KG1 (cell line): ENCODE data around the gene MBP.

Experiments used
- DNase-seq: peaks from one replicate; lab custom pipeline; 2025; lab: John Stamatoyannopoulos, UW

The MBP gene

GRCh38 chr18:77132369-77133050 lies at the start of gene MBP:
TSS of gene MBP (minus strand) at chr18:77132783. CDS start at chr18:77105261, 27,522 bp downstream.
- no peak for DNase-seq

DNA sequence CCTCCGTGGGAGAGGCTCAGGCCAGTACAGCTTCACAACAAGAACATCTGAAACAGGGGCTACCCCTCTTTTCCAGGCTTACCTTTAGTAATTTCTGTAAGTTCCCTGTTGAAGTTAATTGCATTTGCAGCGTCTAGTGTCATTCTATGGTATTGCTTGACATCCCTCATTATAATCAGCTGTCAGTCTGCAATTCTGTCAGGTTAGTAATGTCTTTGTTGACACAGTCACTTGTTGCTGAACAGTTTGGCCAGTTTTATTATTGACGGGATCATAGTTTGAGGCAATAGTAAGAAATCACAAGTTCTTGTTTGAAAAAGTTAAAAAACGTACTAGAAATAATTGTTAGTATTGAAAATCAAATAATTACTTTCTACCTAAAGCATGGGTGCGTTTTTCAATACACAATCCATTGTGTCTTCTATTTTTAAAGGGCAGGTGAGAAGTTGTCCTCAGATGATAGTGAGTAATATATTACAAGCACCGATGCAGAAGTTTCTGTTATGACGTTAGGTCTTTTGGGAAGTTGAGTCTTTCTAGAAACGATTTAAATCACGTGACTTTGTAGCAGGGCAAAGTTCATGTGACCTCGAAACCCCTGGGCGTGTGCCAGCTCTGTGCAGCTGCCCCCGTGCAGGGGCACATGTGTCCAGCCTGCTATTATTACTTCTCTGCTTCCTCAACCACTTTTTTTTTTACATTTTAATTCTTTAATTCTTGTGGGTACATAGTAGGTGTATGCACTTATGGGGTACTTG lies 49.5 kb upstream of the MBP start:
- no peak for DNase-seq

GRCh38 chr18:77178559-77178958 lies 46.0 kb upstream of the MBP start:
- no peak for DNase-seq

- DNase-seq: no peak
Observed at GRCh38 chr18:77177009-77177408, 44.4 kb upstream of the MBP start.

DNA sequence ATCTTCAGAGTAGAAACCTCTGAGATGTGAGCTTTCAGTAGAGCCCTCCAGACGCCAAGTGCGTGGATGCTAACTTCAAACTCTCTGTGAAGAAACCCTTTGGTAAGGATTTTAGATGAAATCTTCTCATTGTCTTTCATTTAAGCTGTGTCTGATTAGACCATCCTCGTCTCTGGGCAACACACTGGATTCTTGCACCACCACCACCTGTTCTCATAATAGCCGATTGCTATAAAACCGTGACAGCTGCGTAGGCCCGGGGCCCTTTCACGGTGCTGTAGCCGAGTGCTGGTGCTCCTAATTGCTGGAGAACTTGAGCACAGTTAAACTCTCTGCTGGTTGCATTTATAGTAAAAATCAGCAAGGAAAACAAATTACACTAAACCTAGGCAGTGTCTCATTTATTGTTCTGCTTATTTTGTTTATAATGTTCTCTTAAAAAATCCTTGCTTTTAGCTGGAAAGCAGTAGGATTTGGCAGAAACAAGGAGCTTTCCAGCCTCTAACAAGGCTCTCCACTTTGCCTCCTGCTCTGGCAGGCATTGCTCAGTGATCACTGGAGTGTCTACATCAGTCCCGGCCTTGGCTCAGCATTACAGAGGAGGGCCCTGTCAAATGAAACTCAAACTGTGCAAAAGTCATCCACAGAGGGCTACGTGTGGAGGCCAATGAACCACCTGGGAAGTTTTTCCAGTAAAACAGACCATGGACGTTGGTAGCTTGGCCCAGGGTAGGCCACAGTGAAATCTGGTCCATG lies 40.9 kb upstream of the MBP start:
- no peak for DNase-seq

GRCh38 chr18:77170890-77171410 lies 38.4 kb upstream of the MBP start:
- no peak for DNase-seq

DNA sequence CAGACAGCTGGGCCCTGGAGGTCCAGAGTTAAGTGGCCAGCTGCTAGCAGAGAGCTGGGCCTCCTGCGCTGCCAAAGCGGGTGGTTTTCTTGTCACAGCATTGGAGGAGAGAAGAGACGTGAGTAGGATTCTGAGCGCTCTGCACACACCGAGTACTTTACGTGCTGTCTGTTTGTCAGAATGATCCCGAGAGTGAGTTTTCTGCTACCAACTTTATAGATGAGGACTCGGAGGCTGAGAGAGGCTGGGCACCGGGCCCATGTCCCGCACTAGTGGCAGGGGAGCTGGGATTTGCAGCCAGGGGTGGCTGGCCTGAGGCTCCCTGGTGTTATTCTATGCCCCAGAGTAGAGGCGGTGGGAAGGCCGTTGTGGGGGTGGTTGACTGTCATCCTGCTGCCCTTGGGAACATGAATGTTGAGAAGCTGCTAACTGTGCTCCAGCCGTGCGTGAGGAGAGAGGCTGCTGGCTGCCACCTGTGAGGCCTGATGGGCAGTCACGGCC lies 36.3 kb upstream of the MBP start:
- DNase-seq: no peak

- DNase-seq: no peak
Observed at GRCh38 chr18:77167251-77167650, 34.7 kb upstream of the MBP start.

DNA sequence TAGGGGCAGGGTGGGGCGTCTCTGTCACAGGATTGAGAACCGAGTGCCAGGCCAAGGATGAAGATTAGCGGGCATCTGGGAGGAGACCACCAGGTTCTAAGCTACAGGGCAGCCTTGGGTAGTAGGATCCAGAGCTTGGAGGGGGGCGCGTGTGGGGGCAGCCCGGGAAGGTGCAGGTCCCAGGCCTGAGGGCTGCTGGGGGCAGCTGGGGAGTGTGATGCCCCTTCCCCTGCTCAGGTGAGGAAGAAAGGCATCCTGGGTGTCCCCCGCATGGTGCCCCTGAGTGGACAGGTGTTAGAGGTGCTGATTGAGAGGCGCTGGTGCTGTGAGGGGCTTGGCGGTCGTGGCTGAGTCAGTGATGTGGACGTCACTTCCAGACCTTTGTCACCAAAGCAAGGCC lies 33.9 kb upstream of the MBP start:
- no peak for DNase-seq

- DNase-seq: no peak
Observed at GRCh38 chr18:77165503-77166188, 33.1 kb upstream of the MBP start.

DNA sequence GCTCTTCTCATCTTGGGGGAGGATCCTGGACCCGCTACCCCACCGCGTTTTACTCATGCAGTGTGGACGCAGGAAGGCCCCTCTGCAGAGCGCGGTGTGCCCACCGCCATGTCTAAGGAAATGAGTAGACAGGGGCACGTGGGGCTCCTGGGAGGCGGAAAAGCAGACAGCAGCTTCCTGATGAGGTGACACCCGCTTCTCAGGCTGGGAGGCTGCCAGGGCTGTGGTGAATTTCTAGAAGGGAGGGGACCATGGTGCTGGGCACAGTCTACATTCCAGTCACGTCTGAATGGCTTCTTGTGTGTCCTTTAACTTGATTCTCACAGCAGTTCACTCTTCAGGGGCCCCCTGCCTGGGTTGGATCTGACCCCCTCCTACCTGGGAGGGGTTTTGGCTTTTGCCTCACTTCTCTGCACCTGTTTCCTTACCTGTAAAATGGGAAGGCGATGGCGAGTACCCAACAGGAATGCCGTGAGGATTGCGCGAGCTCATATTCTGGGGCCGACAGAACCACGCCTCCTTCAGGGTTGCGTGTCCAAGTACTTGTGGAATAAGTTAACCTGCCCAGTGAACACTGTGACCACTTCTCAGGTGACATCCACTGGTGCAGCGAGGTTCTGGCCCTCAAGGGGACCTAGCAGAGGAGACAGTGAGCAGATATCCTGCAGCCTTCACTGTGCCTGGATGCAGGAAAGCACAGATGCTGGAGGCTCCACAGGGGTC lies 32.3 kb upstream of the MBP start:
- no peak for DNase-seq

GRCh38 chr18:77164026-77164425 lies 31.4 kb upstream of the MBP start:
- no peak for DNase-seq

DNA sequence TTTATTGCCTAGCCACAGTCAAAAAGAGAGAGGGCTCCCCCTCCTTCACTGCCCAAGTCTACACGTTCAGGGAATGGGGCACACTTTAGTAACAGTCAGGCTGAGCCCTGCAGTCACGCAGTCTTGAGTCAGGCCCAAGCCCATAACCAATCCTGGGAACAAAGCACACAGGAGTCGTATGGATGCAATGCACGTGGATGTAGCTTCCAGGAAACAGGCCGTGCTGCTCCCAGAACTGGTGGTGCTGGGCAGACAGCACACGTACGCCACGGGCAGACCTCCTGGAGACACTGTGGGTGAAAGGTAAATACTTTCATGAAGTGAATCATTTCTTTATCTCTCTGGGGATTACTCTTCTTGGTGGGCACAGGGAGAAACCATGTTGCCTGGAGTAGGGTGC lies 30.0 kb upstream of the MBP start:
- DNase-seq: no peak

DNA sequence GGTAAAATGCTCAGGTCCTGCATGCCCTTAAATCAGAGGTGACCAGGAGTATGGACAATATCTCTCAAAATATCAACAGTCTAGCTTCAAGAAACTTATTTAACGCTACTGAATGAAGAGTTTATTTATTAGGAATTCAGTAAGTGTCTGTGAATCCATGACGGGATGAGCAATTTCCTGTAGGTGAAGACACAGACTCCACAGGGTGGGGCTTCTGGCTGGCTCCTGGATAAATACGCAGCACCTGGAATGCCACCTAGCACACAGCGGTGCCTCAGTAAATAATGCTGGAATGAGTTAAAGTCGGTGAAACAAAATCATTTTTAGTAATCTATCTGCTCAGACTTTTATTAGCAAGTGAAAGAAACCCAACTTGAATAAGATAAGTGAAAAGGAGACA lies 29.4 kb upstream of the MBP start:
- no peak for DNase-seq

- no peak for DNase-seq
Observed at GRCh38 chr18:77161383-77161782, 28.8 kb upstream of the MBP start.

GRCh38 chr18:77160515-77160914 lies 27.9 kb upstream of the MBP start:
- no peak for DNase-seq

DNA sequence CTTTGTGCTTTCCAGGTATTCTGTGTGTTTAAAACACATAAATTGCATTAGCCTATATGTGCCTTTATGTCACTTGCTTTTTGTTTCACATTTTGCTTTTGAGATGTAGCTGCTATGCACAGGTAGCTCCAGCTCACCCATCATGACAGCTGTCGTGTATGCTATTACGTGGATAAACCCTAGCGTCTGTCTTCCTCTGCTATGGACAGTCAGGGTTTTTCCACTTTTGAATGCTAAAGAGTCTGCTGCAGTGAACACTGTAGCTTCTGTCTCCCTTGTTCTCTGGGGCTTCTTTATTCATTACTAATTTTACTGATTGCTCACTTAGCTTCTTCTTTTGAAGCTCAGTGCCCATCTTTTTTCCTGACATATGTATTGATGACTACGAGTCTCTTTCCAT lies 24.7 kb upstream of the MBP start:
- no peak for DNase-seq

DNA sequence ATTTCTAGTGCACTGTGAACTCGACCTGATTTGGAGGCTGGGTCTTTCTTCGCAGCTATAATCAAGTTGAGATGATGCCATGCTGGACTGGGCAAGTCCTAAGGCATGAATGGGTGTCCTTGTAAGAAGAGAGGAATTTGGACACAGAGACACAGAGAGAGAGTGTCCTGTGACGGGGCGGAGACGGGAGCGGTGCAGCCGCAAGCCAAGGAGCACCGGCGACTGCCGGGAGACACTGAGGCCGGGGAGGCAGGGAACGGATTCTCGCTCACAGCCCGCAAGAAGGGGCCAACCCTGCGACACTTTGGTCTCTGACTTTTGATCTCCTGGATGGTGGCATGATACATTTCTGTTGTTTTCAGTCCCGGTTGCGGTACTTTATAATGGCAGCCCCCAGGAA lies 22.4 kb upstream of the MBP start:
- no peak for DNase-seq

- DNase-seq: no peak
Observed at GRCh38 chr18:77153404-77153803, 20.8 kb upstream of the MBP start.

DNA sequence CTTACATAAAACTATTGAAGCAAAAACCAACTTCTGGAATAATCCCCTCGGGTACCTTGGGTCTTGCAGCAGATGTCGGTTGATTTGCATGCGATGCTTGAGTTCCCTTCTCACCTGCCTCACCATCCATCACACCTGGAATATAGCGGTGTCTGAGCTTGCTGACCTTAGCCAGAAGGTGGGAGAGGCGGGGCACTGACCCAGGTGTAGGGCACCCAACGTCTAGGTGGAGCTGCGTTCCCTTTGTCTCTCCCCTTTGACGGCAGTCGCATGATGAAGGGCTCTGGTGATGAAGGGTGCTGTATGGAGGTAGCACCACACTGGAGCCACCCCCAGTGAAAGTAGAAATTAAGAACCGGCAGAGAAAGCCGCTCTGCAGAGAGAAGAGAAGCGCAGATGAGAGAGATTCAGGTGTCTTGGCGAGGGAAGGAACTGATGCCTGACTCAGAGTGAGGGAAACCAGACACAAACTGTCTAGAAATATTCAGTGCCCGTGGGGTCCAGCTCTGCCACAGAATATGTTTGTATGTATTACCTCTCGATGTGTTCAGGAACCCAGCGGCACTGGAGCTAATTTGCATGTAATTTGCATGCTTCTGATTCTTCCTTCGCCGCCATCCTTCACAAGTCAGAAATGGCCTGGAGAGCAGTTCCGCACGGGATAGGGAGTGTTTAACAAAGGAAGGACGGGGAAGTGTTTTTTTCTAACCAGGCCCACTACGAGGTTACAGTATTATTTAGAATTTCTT lies 19.4 kb upstream of the MBP start:
- no peak for DNase-seq
